Measurements from ENCODE around the gene RUFY3.
"Not testable (repeated sequence)": the region's sequence is repeated elsewhere in the genome, so short reads cannot be mapped to it uniquely, and the experiment has no call there.

Gene RUFY3

GRCh38 chr4:70765368-70765767 lies 43.6 kb downstream of the RUFY3 start:
- no peak for ATAC-seq (ENCODE audit: low read depth)
- TF ChIP-seq CTCF (IDR thresholded peaks at IDR 0.05; ENCODE audit: poor library complexity, severe bottlenecking) = no peak
- no peaks in the 10 kb centered on the region for H3K4me1 ChIP-seq (ENCODE audit: insufficient read depth, poor library complexity, severe bottlenecking)
- H3K27ac ChIP-seq (ENCODE audit: poor library complexity, severe bottlenecking) = no peak overlapping the region
- DNase-seq (ENCODE audit: low spot score) = no peak
- peaks cover 22% of the 10 kb centered on the region for H3K36me3 ChIP-seq (ENCODE audit: low read depth)
- H3K27me3 ChIP-seq (ENCODE audit: insufficient read depth, poor library complexity, severe bottlenecking) = no peaks in the 10 kb centered on the region
- H3K4me3 ChIP-seq (ENCODE audit: severe bottlenecking) = no peak overlapping the region
- H3K9me3 ChIP-seq (ENCODE audit: severe bottlenecking) = no peaks in the 10 kb centered on the region

GRCh38 chr4:70768301-70768948 lies 46.7 kb downstream of the RUFY3 start:
- Histone ChIP-seq H3K27me3 (ENCODE audit: insufficient read depth, poor library complexity, severe bottlenecking) (no peaks in the 10 kb centered on the region), H3K36me3 (ENCODE audit: low read depth) (peaks cover 29% of the 10 kb centered on the region), H3K27ac (ENCODE audit: poor library complexity, severe bottlenecking) (no peak overlapping the region), H3K9me3 (ENCODE audit: severe bottlenecking) (no peaks in the 10 kb centered on the region), H3K4me3 (ENCODE audit: severe bottlenecking) (no peak overlapping the region), H3K4me1 (ENCODE audit: insufficient read depth, poor library complexity, severe bottlenecking) (no peaks in the 10 kb centered on the region)
- no peak for ATAC-seq (ENCODE audit: low read depth)
- TF ChIP-seq CTCF (IDR thresholded peaks at IDR 0.05; ENCODE audit: poor library complexity, severe bottlenecking) = no peak
- DNase-seq (ENCODE audit: low spot score) = no peak

GRCh38 chr4:70769396-70769795 lies 47.6 kb downstream of the RUFY3 start:
- DNase-seq (ENCODE audit: low spot score); H3K27ac ChIP-seq (ENCODE audit: poor library complexity, severe bottlenecking); H3K4me3 ChIP-seq (ENCODE audit: severe bottlenecking); H3K9me3 ChIP-seq (ENCODE audit: severe bottlenecking); H3K4me1 ChIP-seq (ENCODE audit: insufficient read depth, poor library complexity, severe bottlenecking); H3K27me3 ChIP-seq (ENCODE audit: insufficient read depth, poor library complexity, severe bottlenecking); ATAC-seq (ENCODE audit: low read depth): not testable (repeated sequence)
- H3K36me3 ChIP-seq (ENCODE audit: low read depth) = peaks cover 33% of the 10 kb centered on the region

- no peak overlapping the region for H3K4me3 ChIP-seq (ENCODE audit: severe bottlenecking)
- ATAC-seq (ENCODE audit: low read depth) (no peak), DNase-seq (ENCODE audit: low spot score) (no peak)
- H3K9me3 ChIP-seq (ENCODE audit: severe bottlenecking) = no peaks in the 10 kb centered on the region
- peaks cover 37% of the 10 kb centered on the region for H3K36me3 ChIP-seq (ENCODE audit: low read depth)
- TF ChIP-seq CTCF (IDR thresholded peaks at IDR 0.05; ENCODE audit: poor library complexity, severe bottlenecking) = no peak
- H3K27me3 ChIP-seq (ENCODE audit: insufficient read depth, poor library complexity, severe bottlenecking) = no peaks in the 10 kb centered on the region
- H3K27ac ChIP-seq (ENCODE audit: poor library complexity, severe bottlenecking) = no peak overlapping the region
- no peaks in the 10 kb centered on the region for H3K4me1 ChIP-seq (ENCODE audit: insufficient read depth, poor library complexity, severe bottlenecking)
Observed at GRCh38 chr4:70772929-70773555, 51.3 kb downstream of the RUFY3 start.

GRCh38 chr4:70778888-70779422 lies 57.2 kb downstream of the RUFY3 start:
- H3K36me3 ChIP-seq (ENCODE audit: low read depth) = peaks cover 34% of the 10 kb centered on the region
- H3K27me3 ChIP-seq (ENCODE audit: insufficient read depth, poor library complexity, severe bottlenecking) = no peaks in the 10 kb centered on the region
- no peaks in the 10 kb centered on the region for H3K4me1 ChIP-seq (ENCODE audit: insufficient read depth, poor library complexity, severe bottlenecking)
- no peak overlapping the region for H3K27ac ChIP-seq (ENCODE audit: poor library complexity, severe bottlenecking)
- DNase-seq (ENCODE audit: low spot score) (no peak), ATAC-seq (ENCODE audit: low read depth) (no peak)
- no peaks in the 10 kb centered on the region for H3K9me3 ChIP-seq (ENCODE audit: severe bottlenecking)
- H3K4me3 ChIP-seq (ENCODE audit: severe bottlenecking) = no peak overlapping the region
- no peak for TF ChIP-seq CTCF (IDR thresholded peaks at IDR 0.05; ENCODE audit: poor library complexity, severe bottlenecking)

All from RWPE2 (cell line).